SIG-M5 treated with dmso at 0.1 percent for 504 hours (cell line): ENCODE measurements around the gene PLPP1.
A peak's percentile ranks its signal among the peaks of the same experiment; 100 is the strongest.

Experiments
- DNase-seq: peaks from one replicate; lab custom pipeline; 2025; ENCODE audit not compliant: unreplicated experiment; lab: John Stamatoyannopoulos, UW

PLPP1 gene

DNA sequence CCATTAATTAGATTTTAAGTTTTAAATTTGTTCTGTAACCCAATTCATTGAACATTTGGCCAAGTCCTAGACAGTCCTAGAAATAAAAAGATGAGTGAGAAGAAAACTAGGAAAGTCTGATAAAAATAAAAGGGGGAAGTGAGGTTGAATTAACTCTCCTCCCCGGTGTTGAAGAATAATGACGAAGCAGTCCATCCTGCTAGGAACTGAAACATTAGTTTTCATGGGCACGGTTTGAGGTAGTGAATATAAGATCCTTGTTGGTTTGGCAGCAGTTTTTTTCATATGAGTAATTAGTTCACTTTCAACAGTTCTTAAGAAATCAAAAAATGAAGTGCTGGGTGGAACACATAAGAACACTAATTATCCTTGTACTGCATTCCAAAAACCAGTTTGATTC, 123.9 kb downstream of the PLPP1 start:
- DNase-seq = peak; percentile 60

- no peak for DNase-seq
Measured at GRCh38 chr5:55409775-55410174, 125.0 kb downstream of the PLPP1 start.

- no peak for DNase-seq
Measured at GRCh38 chr5:55407984-55408383, 126.8 kb downstream of the PLPP1 start.

GRCh38 chr5:55407059-55407684, 127.6 kb downstream of the PLPP1 start:
- DNase-seq = peak; percentile 18

DNA sequence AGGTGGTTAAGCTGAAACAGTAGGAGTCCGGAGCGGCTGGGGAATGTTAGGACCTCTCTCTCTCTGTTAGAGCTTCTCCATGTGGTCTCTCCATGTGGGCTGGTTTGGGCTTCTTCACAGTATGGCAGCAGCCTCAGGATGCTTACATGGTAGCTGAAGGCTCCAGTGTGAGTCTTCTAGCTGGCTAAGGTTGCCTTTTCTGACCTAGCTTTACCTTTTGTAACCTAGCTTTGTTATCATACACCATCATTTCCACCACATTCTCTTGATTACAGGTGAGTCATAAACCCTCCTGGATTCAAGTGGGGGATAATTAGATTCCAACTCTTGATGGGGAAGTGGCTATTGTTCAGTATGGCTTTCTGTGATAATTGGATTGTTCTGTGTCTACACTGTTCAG, 128.5 kb downstream of the PLPP1 start:
- DNase-seq = no peak

- DNase-seq = no peak
Measured at GRCh38 chr5:55402199-55402598, 132.6 kb downstream of the PLPP1 start.

GRCh38 chr5:55393501-55394175, 141.1 kb downstream of the PLPP1 start:
- no peak for DNase-seq

- DNase-seq = no peak
Measured at GRCh38 chr5:55392669-55393068, 142.1 kb downstream of the PLPP1 start.

- DNase-seq = no peak
Measured at GRCh38 chr5:55391707-55392106, 143.1 kb downstream of the PLPP1 start.

GRCh38 chr5:55387865-55388264, 146.9 kb downstream of the PLPP1 start:
- DNase-seq = no peak

DNA sequence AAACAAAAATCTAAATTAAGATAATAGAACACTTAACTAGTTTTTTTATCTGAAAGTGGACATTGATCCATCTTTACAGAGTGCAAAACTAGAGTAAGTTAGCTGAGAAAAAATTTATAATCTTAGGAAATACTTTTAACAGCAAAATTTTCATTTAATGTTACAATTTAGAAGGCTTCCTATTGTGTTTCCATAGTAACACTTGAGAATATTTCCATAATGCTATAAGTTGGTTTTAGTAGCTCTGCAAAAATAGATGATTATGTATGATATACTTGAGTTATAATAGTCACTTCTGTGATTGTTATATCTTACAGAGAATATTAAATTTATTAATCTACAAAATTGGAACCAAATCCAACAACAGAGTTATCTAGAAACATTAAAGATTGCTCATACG, 148.4 kb downstream of the PLPP1 start:
- no peak for DNase-seq

GRCh38 chr5:55385846-55386245, 148.9 kb downstream of the PLPP1 start:
- DNase-seq = no peak

DNA sequence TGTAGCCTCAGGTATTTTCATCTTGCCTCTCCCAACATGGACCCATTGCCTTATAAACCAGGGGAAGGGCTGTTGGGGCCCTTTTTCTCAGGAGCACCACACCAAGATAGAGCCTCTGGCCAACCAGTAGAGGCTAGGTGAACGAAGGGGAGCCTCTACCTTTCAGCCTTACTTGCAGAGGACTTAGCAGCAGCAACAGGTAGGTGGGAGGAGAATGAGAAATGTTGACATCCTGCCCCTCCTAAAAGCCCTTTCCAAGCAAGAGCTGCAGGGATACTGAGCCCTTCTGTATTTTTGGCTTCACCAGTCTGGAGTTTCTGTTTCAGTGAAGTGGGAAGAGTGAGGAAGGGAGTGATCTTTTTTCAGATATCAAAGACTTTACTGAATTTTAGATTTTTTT, 149.5 kb downstream of the PLPP1 start:
- DNase-seq = no peak

DNA sequence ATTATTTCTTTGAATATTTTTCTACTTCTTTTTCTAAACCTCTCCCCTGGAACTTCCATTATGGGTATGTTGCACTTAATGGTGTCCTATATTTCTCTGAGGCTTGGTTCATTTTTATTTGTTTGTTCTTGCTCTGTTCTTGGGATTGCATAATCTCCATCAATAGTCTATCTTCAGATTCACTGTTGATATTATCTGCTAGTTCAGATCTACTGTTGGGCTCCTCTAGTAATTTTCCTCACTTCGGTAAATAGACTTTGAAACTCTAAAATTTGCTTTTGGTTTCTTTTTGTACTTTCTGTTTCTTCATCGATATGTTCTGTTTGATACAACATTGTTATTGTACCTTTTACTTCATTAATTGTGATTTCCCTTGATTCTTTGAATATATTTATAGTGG, 150.7 kb downstream of the PLPP1 start:
- no peak for DNase-seq

- DNase-seq = no peak
Measured at GRCh38 chr5:55383254-55383653, 151.5 kb downstream of the PLPP1 start.

DNA sequence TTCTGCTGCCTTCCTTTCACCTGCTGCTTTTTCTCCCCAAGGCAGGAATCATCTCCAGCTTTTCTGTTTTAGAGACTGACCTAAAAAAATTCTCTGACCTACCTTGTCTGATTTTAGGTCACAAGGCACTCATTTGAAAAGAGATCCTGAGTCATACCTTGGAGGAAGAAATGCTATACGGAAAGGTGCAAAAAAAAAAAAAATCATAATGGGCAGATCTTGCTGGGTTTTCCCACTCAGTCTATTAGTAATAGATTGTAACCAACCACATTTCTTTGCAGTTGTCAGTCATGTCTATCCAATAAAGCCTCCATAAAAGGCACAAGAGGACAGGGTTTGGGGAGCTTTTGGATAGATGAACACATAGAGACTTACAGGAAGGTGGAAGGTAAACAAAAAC, 157.0 kb downstream of the PLPP1 start:
- no peak for DNase-seq
